Stomach (tissue), 4 donors: ENCODE measurements around the gene ATL2.

Source experiments
- CTCF ChIP-seq, 7 experiments: fragments of 450-650 bp in 4 of 7; fragments of 200-600 bp in 3 of 7; sonication (generic) in 3 of 7; IDR thresholded peaks; one replicate each; pipeline ENCODE4 v1.5.1; 2016 to 2019; ENCODE audit warnings: antibody characterized with exemption in 7 of 7, control low read depth in 2 of 7, mild to moderate bottlenecking in 1 of 7
- EP300 ChIP-seq: sonication (generic); formaldehyde crosslinking; IDR thresholded peaks from one replicate; pipeline ENCODE4 v1.6.1; 2017; ENCODE audit warnings: antibody characterized with exemption
- POLR2A ChIP-seq, 4 donors: fragments of 450-650 bp; IDR thresholded peaks; one replicate each; pipeline ENCODE4 v1.6.1; 2016; ENCODE audit warnings: antibody characterized with exemption in 4 of 4, control low read depth in 2 of 4, mild to moderate bottlenecking in 1 of 4, moderate library complexity in 1 of 4
- POLR2AphosphoS5 ChIP-seq, 3 donors: sonication (generic); formaldehyde crosslinking; IDR thresholded peaks; one replicate each; pipeline ENCODE4 v1.6.1; 2016; ENCODE audit warnings: antibody characterized with exemption in 3 of 3

DNA sequence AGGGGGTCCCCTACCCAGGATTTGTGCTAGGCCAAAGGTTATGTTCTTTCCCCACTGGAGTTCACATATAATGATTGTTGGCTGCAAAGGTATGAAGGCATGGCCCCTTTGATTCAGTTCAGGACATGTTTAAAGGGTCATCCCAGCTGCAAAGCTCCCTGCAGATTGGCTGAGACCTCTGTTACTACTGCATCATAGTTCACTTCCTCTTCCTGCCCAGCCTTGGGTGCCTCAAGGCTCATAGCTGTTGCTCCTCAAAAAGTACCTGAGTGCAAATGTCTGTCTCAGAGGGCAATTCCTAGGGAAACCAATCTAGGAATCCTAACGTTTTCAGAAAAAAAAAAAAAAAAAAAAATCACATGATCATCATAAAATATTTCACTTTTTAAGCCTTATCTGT, 125.1 kb downstream of the ATL2 start:
- TF ChIP-seq CTCF (IDR thresholded peaks at IDR 0.05) (no peak), EP300 (no peak), POLR2AphosphoS5 (IDR thresholded peaks at IDR 0.05) (no peak), POLR2A (IDR thresholded peaks at IDR 0.05) (no peak)
